Parathyroid adenoma (tissue), 2 donors: Measurements from ENCODE around the gene BRDT.

Experiments
- H2AFZ ChIP-seq: fragments of 300-600 bp; sonication (generic); one replicate; pipeline ENCODE4 v1.7.0; 2017; ENCODE audit warnings: antibody characterized with exemption, mild to moderate bottlenecking
- H3K27ac ChIP-seq: fragments of 300-600 bp; sonication (generic); one replicate; pipeline ENCODE4 v1.7.0; 2017
- H3K27me3 ChIP-seq: fragments of 300-600 bp; sonication (generic); one replicate; pipeline ENCODE4 v1.7.0; 2017; ENCODE audit warnings: low read length; ENCODE audit not compliant: control insufficient read depth, insufficient read depth
- H3K36me3 ChIP-seq: fragments of 300-600 bp; sonication (generic); one replicate; pipeline ENCODE4 v1.7.0; 2017; ENCODE audit warnings: low read length; ENCODE audit not compliant: control insufficient read depth, insufficient read depth
- H3K4me1 ChIP-seq: fragments of 300-600 bp; sonication (generic); one replicate; pipeline ENCODE4 v1.7.0; 2017; ENCODE audit warnings: control low read depth
- H3K4me2 ChIP-seq: fragments of 300-600 bp; sonication (generic); one replicate; pipeline ENCODE4 v1.7.0; 2017; ENCODE audit warnings: low read length
- H3K4me3 ChIP-seq: fragments of 300-600 bp; sonication (generic); one replicate; pipeline ENCODE4 v1.7.0; 2017; ENCODE audit warnings: low read depth, low read length
- H3K79me2 ChIP-seq: fragments of 300-600 bp; sonication (generic); one replicate; pipeline ENCODE4 v1.7.0; 2017; ENCODE audit warnings: control low read depth
- H3K9ac ChIP-seq: fragments of 300-600 bp; sonication (generic); one replicate; pipeline ENCODE4 v1.7.0; 2017; ENCODE audit warnings: mild to moderate bottlenecking
- H3K9me3 ChIP-seq: fragments of 300-600 bp; sonication (generic); one replicate; pipeline ENCODE4 v1.7.0; 2017; ENCODE audit warnings: low read length; ENCODE audit not compliant: control insufficient read depth
- TF ChIP-seq, protein P1 (sequence below): fragments of 300-600 bp; sonication (generic); IDR thresholded peaks from one replicate; pipeline ENCODE4 v1.7.0; 2017; ENCODE audit warnings: antibody characterized with exemption, mild to moderate bottlenecking
- donor health status: primary hyperparathyroidism.

BRDT gene

GRCh38 chr1:91968334-91968733 is 19.1 kb downstream of the BRDT start:
- Histone ChIP-seq H3K9ac (no peak overlapping the region), H3K4me2 (no peak overlapping the region), H3K4me3 (no peak overlapping the region), H2AFZ (no peak overlapping the region), H3K4me1 (no peaks in the 10 kb centered on the region), H3K36me3 (no peaks in the 10 kb centered on the region), H3K27ac (no peak overlapping the region), H3K9me3 (no peaks in the 10 kb centered on the region), H3K27me3 (no peaks in the 10 kb centered on the region), H3K79me2 (no peaks in the 10 kb centered on the region)
- TF ChIP-seq, protein P1, sequence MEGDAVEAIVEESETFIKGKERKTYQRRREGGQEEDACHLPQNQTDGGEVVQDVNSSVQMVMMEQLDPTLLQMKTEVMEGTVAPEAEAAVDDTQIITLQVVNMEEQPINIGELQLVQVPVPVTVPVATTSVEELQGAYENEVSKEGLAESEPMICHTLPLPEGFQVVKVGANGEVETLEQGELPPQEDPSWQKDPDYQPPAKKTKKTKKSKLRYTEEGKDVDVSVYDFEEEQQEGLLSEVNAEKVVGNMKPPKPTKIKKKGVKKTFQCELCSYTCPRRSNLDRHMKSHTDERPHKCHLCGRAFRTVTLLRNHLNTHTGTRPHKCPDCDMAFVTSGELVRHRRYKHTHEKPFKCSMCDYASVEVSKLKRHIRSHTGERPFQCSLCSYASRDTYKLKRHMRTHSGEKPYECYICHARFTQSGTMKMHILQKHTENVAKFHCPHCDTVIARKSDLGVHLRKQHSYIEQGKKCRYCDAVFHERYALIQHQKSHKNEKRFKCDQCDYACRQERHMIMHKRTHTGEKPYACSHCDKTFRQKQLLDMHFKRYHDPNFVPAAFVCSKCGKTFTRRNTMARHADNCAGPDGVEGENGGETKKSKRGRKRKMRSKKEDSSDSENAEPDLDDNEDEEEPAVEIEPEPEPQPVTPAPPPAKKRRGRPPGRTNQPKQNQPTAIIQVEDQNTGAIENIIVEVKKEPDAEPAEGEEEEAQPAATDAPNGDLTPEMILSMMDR = no peak

DNA sequence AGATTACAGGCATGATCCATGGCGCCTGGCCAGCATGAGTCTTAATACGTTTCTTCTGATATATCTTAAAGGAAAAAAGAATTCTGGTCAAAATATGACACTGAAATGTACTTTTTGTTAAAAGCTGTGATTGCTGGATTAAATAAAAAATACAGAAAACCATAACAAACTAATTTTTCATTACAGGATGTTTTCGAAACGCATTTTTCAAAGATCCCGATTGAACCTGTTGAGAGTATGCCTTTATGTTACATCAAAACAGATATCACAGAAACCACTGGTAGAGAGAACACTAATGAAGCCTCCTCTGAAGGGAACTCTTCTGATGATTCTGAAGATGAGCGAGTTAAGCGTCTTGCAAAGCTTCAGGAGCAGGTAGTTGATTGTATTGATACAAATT is 30.2 kb downstream of the BRDT start:
- H3K9me3 ChIP-seq = no peaks in the 10 kb centered on the region
- H3K79me2 ChIP-seq = no peaks in the 10 kb centered on the region
- H3K4me3 ChIP-seq = no peak overlapping the region
- no peaks in the 10 kb centered on the region for H3K27me3 ChIP-seq
- H3K4me2 ChIP-seq = no peak overlapping the region
- no peak overlapping the region for H2AFZ ChIP-seq
- no peaks in the 10 kb centered on the region for H3K36me3 ChIP-seq
- no peak overlapping the region for H3K27ac ChIP-seq
- TF ChIP-seq, protein P1 = no peak
- no peak overlapping the region for H3K9ac ChIP-seq
- H3K4me1 ChIP-seq = no peaks in the 10 kb centered on the region

DNA sequence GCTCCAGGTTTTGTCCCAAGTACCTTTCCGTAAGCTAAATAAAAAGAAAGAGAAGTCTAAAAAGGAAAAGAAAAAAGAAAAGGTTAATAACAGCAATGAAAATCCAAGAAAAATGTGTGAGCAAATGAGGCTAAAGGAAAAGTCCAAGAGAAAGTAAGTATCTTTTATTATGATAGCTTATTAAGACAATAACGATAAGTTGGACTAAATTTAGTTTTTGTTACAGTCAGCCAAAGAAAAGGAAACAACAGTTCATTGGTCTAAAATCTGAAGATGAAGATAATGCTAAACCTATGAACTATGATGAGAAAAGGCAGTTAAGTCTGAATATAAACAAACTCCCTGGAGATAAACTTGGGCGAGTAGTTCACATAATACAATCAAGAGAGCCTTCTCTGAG is 31.5 kb downstream of the BRDT start:
- Histone ChIP-seq H3K4me2 (no peak overlapping the region), H2AFZ (no peak overlapping the region), H3K9ac (no peak overlapping the region), H3K4me1 (no peaks in the 10 kb centered on the region), H3K27me3 (no peaks in the 10 kb centered on the region), H3K79me2 (no peaks in the 10 kb centered on the region), H3K4me3 (no peak overlapping the region), H3K9me3 (no peaks in the 10 kb centered on the region), H3K27ac (no peak overlapping the region), H3K36me3 (no peaks in the 10 kb centered on the region)
- TF ChIP-seq, protein P1 = no peak

- no peaks in the 10 kb centered on the region for H3K4me1 ChIP-seq
- H3K27me3 ChIP-seq = no peaks in the 10 kb centered on the region
- TF ChIP-seq, protein P1 = no peak
- H3K79me2 ChIP-seq = no peaks in the 10 kb centered on the region
- no peak overlapping the region for H3K27ac ChIP-seq
- H3K36me3 ChIP-seq = no peaks in the 10 kb centered on the region
- H3K9ac ChIP-seq = no peak overlapping the region
- no peak overlapping the region for H3K4me3 ChIP-seq
- no peak overlapping the region for H2AFZ ChIP-seq
- H3K9me3 ChIP-seq = no peaks in the 10 kb centered on the region
- H3K4me2 ChIP-seq = no peak overlapping the region
Observed at GRCh38 chr1:91981996-91982609, 32.9 kb downstream of the BRDT start.

GRCh38 chr1:91993256-91993655 is 44.1 kb downstream of the BRDT start:
- Histone ChIP-seq H3K4me3 (no peak overlapping the region), H3K9ac (no peak overlapping the region), H3K9me3 (no peaks in the 10 kb centered on the region), H3K27ac (no peak overlapping the region), H3K27me3 (no peaks in the 10 kb centered on the region), H3K79me2 (no peaks in the 10 kb centered on the region), H3K36me3 (no peaks in the 10 kb centered on the region), H2AFZ (no peak overlapping the region), H3K4me1 (no peaks in the 10 kb centered on the region), H3K4me2 (no peak overlapping the region)
- TF ChIP-seq, protein P1 = no peak
